ENCODE results near the gene FPGT.
"Not testable (repeated sequence)": the region's sequence is repeated elsewhere in the genome, so short reads cannot be mapped to it uniquely, and the experiment has no call there.

The FPGT gene

GRCh38 chr1:74197657-74198552 is at the start of gene FPGT, which contains the start of gene LRRIQ3:
Gene FPGT (plus strand): TSS chr1:74198242. CDS start chr1:74198279, 37 bp downstream.
Gene LRRIQ3 (minus strand): TSS chr1:74198176. CDS start chr1:74183684, 14,492 bp downstream.
- peak; percentile 40 for DNase-seq

GRCh38 chr1:74160046-74160445 is 38.0 kb upstream of the FPGT start:
- no peak for DNase-seq

GRCh38 chr1:74161497-74161896 is 36.5 kb upstream of the FPGT start:
- no peak for DNase-seq

GRCh38 chr1:74162333-74162732 is 35.7 kb upstream of the FPGT start:
- no peak for DNase-seq

- DNase-seq, result not testable (repeated sequence)
Observed at GRCh38 chr1:74174423-74174822, 23.6 kb upstream of the FPGT start.

- no peak for DNase-seq
Observed at GRCh38 chr1:74180490-74180889, 17.6 kb upstream of the FPGT start.

- no peak for DNase-seq
Observed at GRCh38 chr1:74193908-74194307, 4.1 kb upstream of the FPGT start.

GRCh38 chr1:74195339-74195738 is 2.7 kb upstream of the FPGT start:
- DNase-seq, result no peak

- DNase-seq, result no peak
Observed at GRCh38 chr1:74197255-74197654, 787 bp upstream of the FPGT start.

GRCh38 chr1:74199504-74199903 is 1.5 kb downstream of the FPGT start:
- DNase-seq, result no peak

- no peak for DNase-seq
Observed at GRCh38 chr1:74205266-74205665, 7.2 kb downstream of the FPGT start.

- DNase-seq, result no peak
Observed at GRCh38 chr1:74215229-74215628, 17.2 kb downstream of the FPGT start.

- DNase-seq, result no peak
Observed at GRCh38 chr1:74222701-74223100, 24.7 kb downstream of the FPGT start.

GRCh38 chr1:74223453-74223852 is 25.4 kb downstream of the FPGT start:
- DNase-seq, result no peak

GRCh38 chr1:74235153-74235552 is 37.1 kb downstream of the FPGT start, which contains the start of gene TNNI3K:
Gene TNNI3K (plus strand): TSS chr1:74235387. CDS start chr1:74235452, 65 bp downstream.
- no peak for DNase-seq

GRCh38 chr1:74236440-74236839 is 38.4 kb downstream of the FPGT start:
- DNase-seq, result no peak

- DNase-seq, result no peak
Observed at GRCh38 chr1:74237035-74237434, 39.0 kb downstream of the FPGT start.

GRCh38 chr1:74237787-74238186 is 39.7 kb downstream of the FPGT start:
- no peak for DNase-seq

- no peak for DNase-seq
Observed at GRCh38 chr1:74245168-74245772, 47.2 kb downstream of the FPGT start.

GRCh38 chr1:74246315-74246714 is 48.3 kb downstream of the FPGT start:
- DNase-seq, result no peak

GRCh38 chr1:74247881-74248528 is 50.0 kb downstream of the FPGT start:
- no peak for DNase-seq

- DNase-seq, result not testable (repeated sequence)
Observed at GRCh38 chr1:74253243-74253824, 55.3 kb downstream of the FPGT start.
